ENCODE results near the gene CYTH2. TPM values are rescaled to one million over a fixed set of nuclear protein-coding genes. Genes with fewer than 3 reads are reported as not detected.

The CYTH2 gene
- total RNA-seq, 1 donor from 2014 or later: 50.3 TPM

DNA sequence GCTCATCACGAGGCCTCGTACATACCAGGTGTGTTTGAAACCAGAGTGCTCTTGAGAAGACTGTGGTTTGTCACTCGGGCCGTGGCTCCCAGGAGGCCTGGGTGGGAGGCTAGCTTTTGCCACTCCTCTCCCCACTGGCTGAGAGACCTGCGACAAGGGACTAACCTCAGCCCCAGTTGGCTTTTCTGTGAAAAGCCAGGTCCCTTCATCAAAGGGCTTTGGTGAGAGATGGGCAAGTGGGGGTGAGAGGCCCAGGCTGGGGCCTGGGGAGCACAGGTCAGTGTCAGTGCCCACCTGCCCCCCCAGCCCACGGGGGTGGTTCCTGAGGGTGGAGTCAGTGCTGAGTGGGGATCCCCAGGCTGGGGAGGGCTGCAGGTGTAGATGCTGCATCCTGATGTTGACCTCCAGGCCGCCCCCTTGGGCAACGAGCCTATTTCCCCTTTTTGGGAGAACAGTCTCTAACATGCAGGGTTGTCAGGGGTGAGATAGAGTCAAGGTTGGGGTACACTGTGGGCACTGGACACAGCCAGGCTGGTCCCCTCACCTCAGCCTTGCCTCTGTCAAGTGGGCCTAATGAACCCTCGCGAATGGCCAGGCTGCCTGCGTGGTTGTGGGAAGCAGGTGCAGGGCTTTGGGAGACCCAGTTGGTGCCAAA, 13.1 kb upstream of the CYTH2 start:
- H3K9me3 ChIP-seq (ENCODE audit: low read depth): no peaks in the 10 kb centered on the region
- no peaks in the 10 kb centered on the region for H3K4me1 ChIP-seq
- H3K36me3 Mint-ChIP-seq: peaks cover 14% of the 10 kb centered on the region
- no peak overlapping the region for H3K27ac ChIP-seq
- no peak overlapping the region for H3K4me2 ChIP-seq
- H3K36me3 ChIP-seq: no peaks in the 10 kb centered on the region
- H4K20me1 ChIP-seq (ENCODE audit: low read depth): no peaks in the 10 kb centered on the region
- H3K27me3 Mint-ChIP-seq (ENCODE audit: insufficient read depth, low read depth): peaks cover 10% of the 10 kb centered on the region
- no peaks in the 10 kb centered on the region for H3K79me2 ChIP-seq (ENCODE audit: low read depth)
- H3F3A ChIP-seq (ENCODE audit: low read depth): no peaks in the 10 kb centered on the region
- no peaks in the 10 kb centered on the region for H3K9me3 Mint-ChIP-seq
- no peak overlapping the region for H2AFZ ChIP-seq (replicated peaks)
- H3K27ac Mint-ChIP-seq: no peak overlapping the region
- H3K27me3 ChIP-seq: no peaks in the 10 kb centered on the region
- H3K4me1 Mint-ChIP-seq: no peaks in the 10 kb centered on the region
- no peak for TF ChIP-seq EZH2phosphoT487 (IDR thresholded peaks at IDR 0.05)
- no peak overlapping the region for H3K9ac ChIP-seq
- no peak overlapping the region for H3K4me3 ChIP-seq
- no peak for DNase-seq (ENCODE audit: low spot score)
- H3K4me3 Mint-ChIP-seq: no peak overlapping the region

DNA sequence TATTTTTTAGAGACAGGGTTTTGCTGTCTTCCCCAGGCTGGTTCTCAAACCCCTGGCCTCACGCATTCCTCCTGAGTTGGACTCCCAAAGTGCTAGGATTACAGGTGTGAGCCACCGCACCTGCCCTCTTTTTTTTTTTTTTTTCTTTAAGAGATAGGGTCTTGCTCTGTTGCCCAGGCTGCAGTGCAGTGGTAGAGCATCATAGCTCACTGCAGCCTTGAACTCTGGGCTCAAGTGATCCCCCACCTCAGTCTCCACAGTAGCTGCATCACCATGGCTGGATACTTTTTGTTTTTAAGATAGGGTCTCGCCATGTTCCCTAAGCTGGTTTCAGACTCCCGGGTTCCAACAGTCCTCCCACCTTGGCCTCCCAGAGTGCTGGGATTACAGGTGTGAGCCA, 12.3 kb upstream of the CYTH2 start:
- no peak overlapping the region for H3K4me2 ChIP-seq
- no peak for DNase-seq (ENCODE audit: low spot score)
- Mint-ChIP-seq H3K4me3 (no peak overlapping the region), H3K9me3 (no peaks in the 10 kb centered on the region), H3K27me3 (ENCODE audit: insufficient read depth, low read depth) (peaks cover 10% of the 10 kb centered on the region), H3K4me1 (no peaks in the 10 kb centered on the region), H3K27ac (no peak overlapping the region), H3K36me3 (peaks cover 10% of the 10 kb centered on the region)
- H2AFZ ChIP-seq (replicated peaks): no peak overlapping the region
- no peaks in the 10 kb centered on the region for H4K20me1 ChIP-seq (ENCODE audit: low read depth)
- no peaks in the 10 kb centered on the region for H3K9me3 ChIP-seq (ENCODE audit: low read depth)
- no peaks in the 10 kb centered on the region for H3K79me2 ChIP-seq (ENCODE audit: low read depth)
- no peaks in the 10 kb centered on the region for H3K27me3 ChIP-seq
- no peaks in the 10 kb centered on the region for H3K4me1 ChIP-seq
- no peak overlapping the region for H3K4me3 ChIP-seq
- H3K9ac ChIP-seq: no peak overlapping the region
- no peaks in the 10 kb centered on the region for H3K36me3 ChIP-seq
- H3K27ac ChIP-seq: no peak overlapping the region
- H3F3A ChIP-seq (ENCODE audit: low read depth): no peaks in the 10 kb centered on the region
- no peak for TF ChIP-seq EZH2phosphoT487 (IDR thresholded peaks at IDR 0.05)
- TF ChIP-seq, protein P1, sequence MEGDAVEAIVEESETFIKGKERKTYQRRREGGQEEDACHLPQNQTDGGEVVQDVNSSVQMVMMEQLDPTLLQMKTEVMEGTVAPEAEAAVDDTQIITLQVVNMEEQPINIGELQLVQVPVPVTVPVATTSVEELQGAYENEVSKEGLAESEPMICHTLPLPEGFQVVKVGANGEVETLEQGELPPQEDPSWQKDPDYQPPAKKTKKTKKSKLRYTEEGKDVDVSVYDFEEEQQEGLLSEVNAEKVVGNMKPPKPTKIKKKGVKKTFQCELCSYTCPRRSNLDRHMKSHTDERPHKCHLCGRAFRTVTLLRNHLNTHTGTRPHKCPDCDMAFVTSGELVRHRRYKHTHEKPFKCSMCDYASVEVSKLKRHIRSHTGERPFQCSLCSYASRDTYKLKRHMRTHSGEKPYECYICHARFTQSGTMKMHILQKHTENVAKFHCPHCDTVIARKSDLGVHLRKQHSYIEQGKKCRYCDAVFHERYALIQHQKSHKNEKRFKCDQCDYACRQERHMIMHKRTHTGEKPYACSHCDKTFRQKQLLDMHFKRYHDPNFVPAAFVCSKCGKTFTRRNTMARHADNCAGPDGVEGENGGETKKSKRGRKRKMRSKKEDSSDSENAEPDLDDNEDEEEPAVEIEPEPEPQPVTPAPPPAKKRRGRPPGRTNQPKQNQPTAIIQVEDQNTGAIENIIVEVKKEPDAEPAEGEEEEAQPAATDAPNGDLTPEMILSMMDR (IDR thresholded peaks at IDR 0.05): no peak
- no peak for TF ChIP-seq EZH2 (IDR thresholded peaks at IDR 0.05)

DNA sequence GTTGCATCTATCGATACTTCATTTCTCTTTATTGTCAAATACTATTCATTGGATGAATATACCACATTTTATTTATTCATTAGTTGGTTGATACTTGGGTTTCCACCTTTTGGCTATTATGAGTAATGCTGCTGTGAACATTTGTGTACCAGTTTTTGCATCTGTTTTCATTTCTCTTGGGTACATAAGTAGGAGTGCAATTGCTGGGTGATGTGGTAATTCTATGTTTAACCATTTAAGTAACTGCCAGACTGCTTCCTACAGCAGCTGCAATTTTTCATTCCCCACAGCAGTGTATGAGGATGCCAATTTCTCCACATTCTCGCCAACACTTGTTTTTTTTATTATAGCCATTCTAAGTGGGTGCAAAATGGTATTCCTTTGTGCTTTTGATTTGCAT, 11.2 kb upstream of the CYTH2 start:
- Histone ChIP-seq H3K36me3 (no peaks in the 10 kb centered on the region), H3K27ac (no peak overlapping the region), H3K4me2 (no peak overlapping the region), H3K9me3 (ENCODE audit: low read depth) (no peaks in the 10 kb centered on the region), H3K4me3 (no peak overlapping the region), H3K9ac (no peak overlapping the region), H4K20me1 (ENCODE audit: low read depth) (no peaks in the 10 kb centered on the region), H3K27me3 (no peaks in the 10 kb centered on the region), H3F3A (ENCODE audit: low read depth) (no peaks in the 10 kb centered on the region), H3K4me1 (no peaks in the 10 kb centered on the region), H3K79me2 (ENCODE audit: low read depth) (no peaks in the 10 kb centered on the region), H2AFZ (replicated peaks) (no peak overlapping the region)
- no peak for DNase-seq (ENCODE audit: low spot score)
- no peaks in the 10 kb centered on the region for H3K4me1 Mint-ChIP-seq
- peaks cover 7% of the 10 kb centered on the region for H3K36me3 Mint-ChIP-seq
- TF ChIP-seq EZH2phosphoT487 (IDR thresholded peaks at IDR 0.05): no peak
- no peak for TF ChIP-seq EZH2 (IDR thresholded peaks at IDR 0.05)
- TF ChIP-seq, protein P1 (IDR thresholded peaks at IDR 0.05): no peak
- H3K4me3 Mint-ChIP-seq: no peak overlapping the region
- H3K27ac Mint-ChIP-seq: no peak overlapping the region
- peaks cover 12% of the 10 kb centered on the region for H3K27me3 Mint-ChIP-seq (ENCODE audit: insufficient read depth, low read depth)
- H3K9me3 Mint-ChIP-seq: no peaks in the 10 kb centered on the region

DNA sequence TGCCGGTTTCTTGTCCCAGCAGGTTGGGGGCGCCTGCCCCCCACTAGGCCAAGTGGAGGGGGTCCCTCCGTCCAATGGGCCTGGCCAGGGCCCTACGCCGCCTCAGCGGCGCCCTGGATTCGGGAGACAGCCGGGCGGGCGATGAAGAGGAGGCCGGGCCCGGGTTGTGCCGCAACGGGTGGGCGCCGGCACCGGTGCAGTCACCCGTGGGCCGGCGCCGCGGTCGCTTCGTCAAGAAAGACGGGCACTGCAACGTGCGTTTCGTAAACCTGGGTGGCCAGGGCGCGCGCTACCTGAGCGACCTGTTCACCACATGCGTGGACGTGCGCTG, 7.6 kb upstream of the CYTH2 start:
- Histone ChIP-seq H3F3A (ENCODE audit: low read depth) (peaks cover 3% of the 10 kb centered on the region), H3K79me2 (ENCODE audit: low read depth) (no peaks in the 10 kb centered on the region), H3K27ac (no peak overlapping the region), H3K9me3 (ENCODE audit: low read depth) (no peaks in the 10 kb centered on the region), H3K4me1 (no peaks in the 10 kb centered on the region), H2AFZ (replicated peaks) (no peak overlapping the region), H3K4me2 (no peak overlapping the region), H3K27me3 (no peaks in the 10 kb centered on the region), H3K36me3 (no peaks in the 10 kb centered on the region), H3K9ac (no peak overlapping the region), H4K20me1 (ENCODE audit: low read depth) (no peaks in the 10 kb centered on the region), H3K4me3 (no peak overlapping the region)
- no peaks in the 10 kb centered on the region for H3K9me3 Mint-ChIP-seq
- H3K27ac Mint-ChIP-seq: no peak overlapping the region
- H3K36me3 Mint-ChIP-seq: peaks cover 3% of the 10 kb centered on the region
- no peak for DNase-seq (ENCODE audit: low spot score)
- no peak overlapping the region for H3K4me3 Mint-ChIP-seq
- TF ChIP-seq, protein P1 (IDR thresholded peaks at IDR 0.05): no peak
- no peak for TF ChIP-seq EZH2 (IDR thresholded peaks at IDR 0.05)
- H3K4me1 Mint-ChIP-seq: peaks cover 2% of the 10 kb centered on the region
- peaks cover 9% of the 10 kb centered on the region for H3K27me3 Mint-ChIP-seq (ENCODE audit: insufficient read depth, low read depth)
